ENCODE data around the gene HRAS. TPM values are rescaled to one million over a fixed set of nuclear protein-coding genes. Genes with fewer than 3 reads are reported as not detected.
A peak's percentile ranks its signal among the peaks of the same experiment; 100 is the strongest.

Gene HRAS
- total RNA-seq, 2 donors from 2014 or later, result 31.7 to 48.1 TPM

DNA sequence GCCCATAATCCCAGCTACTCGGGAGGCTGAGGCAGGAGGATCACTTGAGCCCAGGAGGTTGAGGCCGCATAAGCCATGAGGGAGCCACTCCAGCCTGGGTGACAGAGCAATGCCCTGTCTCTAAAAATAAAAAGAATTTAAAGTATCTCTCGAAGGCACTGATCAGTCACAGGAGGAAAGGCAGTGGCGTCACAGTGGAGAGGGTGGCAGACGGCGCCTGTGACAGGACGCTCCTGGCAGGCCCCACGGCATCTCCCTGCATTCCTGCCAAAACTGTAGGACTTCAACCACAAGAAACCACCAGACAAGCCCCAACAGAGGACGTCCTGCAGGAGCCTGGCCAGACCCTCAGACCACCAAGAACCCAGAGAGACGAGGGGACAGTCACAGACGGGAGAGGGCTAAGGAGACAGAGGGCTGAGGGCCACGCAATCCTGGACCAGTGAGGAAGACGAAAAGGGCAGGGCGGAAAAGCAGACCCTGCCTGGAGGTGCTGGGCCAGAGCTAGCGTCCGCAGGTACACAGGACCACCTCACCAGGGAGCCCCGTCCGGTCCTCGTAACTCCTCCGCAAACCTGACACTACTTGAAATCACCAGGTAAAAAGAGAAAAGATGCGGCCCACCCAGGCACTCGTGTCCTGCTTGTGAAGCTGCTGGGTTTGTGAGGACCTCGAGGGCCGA is 34.2 kb downstream of the HRAS start:
- H3K27me3 ChIP-seq, result no peaks in the 10 kb centered on the region
- H3K4me1 ChIP-seq, result peaks cover 0 to 65% of the 10 kb centered on the region in 2 donors
- H3K9me3 ChIP-seq, result no peaks in the 10 kb centered on the region
- TF ChIP-seq, protein P1, sequence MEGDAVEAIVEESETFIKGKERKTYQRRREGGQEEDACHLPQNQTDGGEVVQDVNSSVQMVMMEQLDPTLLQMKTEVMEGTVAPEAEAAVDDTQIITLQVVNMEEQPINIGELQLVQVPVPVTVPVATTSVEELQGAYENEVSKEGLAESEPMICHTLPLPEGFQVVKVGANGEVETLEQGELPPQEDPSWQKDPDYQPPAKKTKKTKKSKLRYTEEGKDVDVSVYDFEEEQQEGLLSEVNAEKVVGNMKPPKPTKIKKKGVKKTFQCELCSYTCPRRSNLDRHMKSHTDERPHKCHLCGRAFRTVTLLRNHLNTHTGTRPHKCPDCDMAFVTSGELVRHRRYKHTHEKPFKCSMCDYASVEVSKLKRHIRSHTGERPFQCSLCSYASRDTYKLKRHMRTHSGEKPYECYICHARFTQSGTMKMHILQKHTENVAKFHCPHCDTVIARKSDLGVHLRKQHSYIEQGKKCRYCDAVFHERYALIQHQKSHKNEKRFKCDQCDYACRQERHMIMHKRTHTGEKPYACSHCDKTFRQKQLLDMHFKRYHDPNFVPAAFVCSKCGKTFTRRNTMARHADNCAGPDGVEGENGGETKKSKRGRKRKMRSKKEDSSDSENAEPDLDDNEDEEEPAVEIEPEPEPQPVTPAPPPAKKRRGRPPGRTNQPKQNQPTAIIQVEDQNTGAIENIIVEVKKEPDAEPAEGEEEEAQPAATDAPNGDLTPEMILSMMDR (IDR thresholded peaks at IDR 0.05), result no peak
- no peak overlapping the region for H3K4me3 ChIP-seq
- DNase-seq (ENCODE audit: low spot score), result no peak
- H3K36me3 ChIP-seq, result peaks cover 58% of the 10 kb centered on the region
- H3K27ac ChIP-seq, result peak overlapping the region; percentile 100

DNA sequence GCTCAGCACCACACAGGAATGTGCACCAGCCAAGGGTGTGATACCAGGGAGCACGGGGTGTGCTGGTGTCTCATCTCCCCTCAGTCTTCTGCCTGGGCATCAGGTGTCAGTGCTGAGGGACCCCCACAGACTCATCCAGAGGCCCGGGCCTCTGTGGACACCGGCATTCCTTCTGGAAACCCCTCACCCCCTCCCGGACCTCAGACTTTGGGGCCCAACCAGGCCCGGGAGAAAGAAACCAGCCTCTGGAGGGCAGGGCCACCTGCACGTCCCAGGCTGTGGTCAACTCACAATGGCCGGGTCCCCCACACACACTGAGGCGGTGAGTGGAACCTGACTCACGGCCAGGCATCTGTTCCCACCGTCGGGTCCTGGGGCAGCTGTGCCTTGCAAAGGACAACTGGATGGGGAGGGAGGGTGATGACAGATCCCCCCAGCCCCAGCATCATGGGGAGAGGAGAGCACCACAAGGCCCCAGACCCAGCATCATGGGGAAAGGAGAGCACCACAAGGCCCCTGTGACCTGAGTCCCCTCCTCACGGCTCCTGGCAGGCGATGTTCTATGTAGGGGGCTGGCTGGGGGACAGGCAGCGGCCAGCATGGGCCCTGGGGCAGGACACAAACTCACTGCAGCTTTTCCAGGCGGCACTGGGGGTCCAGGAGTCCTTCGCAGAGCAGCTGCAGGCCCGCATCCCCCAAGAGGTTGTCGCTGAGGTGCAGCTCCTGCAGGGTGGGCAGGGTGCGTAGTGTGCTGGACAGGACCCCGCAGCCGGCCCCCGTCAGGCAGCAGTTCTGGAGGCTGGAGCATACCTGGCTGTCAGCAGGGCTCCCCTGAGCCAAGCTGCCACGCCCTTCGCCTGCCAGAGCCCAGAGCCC is 35.9 kb downstream of the HRAS start:
- Histone ChIP-seq H3K27me3 (no peaks in the 10 kb centered on the region), H3K36me3 (peaks cover 75% of the 10 kb centered on the region), H3K4me1 (peaks cover 0 to 48% of the 10 kb centered on the region in 2 donors), H3K9me3 (no peaks in the 10 kb centered on the region), H3K4me3 (no peak overlapping the region), H3K27ac (peak overlapping the region; percentile 100)
- TF ChIP-seq, protein P1 (IDR thresholded peaks at IDR 0.05), result no peak
- DNase-seq (ENCODE audit: low spot score), result no peak

DNA sequence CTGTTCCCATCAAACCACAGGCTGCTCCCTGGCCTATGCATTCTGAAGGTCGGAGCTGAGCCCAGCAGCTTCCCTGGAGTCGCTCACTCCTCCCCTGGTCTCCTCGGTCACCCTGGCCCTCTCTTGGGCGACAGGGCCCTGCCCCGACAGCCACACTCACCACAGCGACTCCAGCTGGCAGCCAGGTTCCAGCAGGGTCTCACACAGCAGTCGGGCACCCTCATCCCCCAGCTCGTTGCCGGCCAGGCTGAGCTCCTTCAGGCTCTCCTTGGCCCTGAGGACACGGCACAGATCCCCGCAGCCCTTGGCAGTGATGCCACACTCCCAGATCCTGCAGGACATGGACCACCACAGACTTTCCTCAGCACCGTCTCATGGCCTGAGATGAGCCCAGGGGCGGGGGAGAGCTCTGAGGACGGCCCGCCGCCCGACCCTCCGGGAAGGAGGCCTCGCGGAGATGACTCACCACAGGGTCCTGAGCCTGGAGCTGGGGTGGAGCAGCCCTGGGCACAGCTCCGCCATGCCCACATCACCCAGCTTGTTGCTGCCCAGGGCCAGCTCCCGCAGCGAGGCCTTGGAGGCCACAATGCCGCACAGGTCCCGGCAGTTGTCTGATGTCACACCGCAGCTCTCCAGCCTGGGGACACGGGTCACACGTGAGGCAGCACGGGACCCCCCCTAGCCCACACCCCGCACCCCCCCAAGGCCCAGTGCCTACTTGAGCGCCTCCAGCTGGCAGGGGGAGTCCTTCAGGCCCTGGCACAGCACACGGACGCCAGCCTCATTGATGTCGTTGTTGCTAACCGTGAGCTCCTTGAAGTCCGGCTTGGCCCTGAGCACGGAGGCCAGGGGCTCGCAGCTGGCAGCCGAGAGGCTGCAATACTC is 36.8 kb downstream of the HRAS start:
- TF ChIP-seq, protein P1 (IDR thresholded peaks at IDR 0.05), result no peak
- Histone ChIP-seq H3K4me3 (no peak overlapping the region), H3K36me3 (peaks cover 84% of the 10 kb centered on the region), H3K27ac (peak overlapping the region; percentile 100), H3K9me3 (no peaks in the 10 kb centered on the region), H3K4me1 (peaks cover 0 to 39% of the 10 kb centered on the region in 2 donors), H3K27me3 (no peaks in the 10 kb centered on the region)
- no peak for DNase-seq (ENCODE audit: low spot score)

DNA sequence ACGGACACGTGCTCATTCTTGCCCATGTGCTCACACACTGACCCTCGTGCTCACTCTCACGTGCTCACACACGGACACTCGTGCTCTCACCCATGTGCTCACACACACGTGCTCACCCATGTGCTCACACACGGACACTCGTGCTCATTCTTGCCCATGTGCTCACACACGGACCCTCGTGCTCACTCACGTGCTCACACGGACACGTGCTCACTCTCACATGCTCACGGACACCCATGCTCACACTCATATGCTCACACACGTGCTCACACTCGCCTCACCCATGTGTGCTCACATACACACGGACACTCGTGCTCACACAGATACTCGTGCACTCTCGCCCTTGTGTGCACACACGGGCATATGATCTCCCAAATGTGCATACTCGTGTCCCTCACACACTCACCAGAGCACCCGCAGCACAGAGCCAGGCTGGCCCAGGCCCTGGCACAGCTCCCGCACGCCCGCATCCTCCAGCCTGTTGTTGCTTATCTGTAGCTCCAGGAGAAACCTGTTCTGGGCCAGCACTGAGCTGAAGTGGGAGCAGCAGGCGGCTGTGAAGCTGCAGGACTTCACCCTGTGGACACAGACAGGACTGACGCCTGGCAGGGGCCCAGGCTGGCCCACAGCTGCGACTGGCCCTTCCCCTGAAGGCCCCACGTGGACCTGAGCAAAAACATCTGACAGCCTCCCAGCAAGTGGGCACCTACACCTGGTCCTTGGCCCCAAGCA is 37.6 kb downstream of the HRAS start:
- H3K4me1 ChIP-seq, result peaks cover 0 to 31% of the 10 kb centered on the region in 2 donors
- DNase-seq (ENCODE audit: low spot score), result no peak
- peaks cover 85% of the 10 kb centered on the region for H3K36me3 ChIP-seq
- no peak overlapping the region for H3K4me3 ChIP-seq
- no peaks in the 10 kb centered on the region for H3K27me3 ChIP-seq
- TF ChIP-seq, protein P1 (IDR thresholded peaks at IDR 0.05), result no peak
- no peaks in the 10 kb centered on the region for H3K9me3 ChIP-seq
- H3K27ac ChIP-seq, result peak overlapping the region; percentile 100

All from right atrium auricular region (tissue), 2 donors.